ENCODE data around the gene MFAP4. TPM values are rescaled to one million over a fixed set of nuclear protein-coding genes. Genes with fewer than 3 reads are reported as not detected.
A peak's percentile ranks its signal among the peaks of the same experiment; 100 is the strongest.

MFAP4 gene
- total and polyA plus RNA-seq, 9 of the 15 experiments (the other 6 are each of a cell fraction or from before 2014, with no cell fraction given) = 0.07 to 0.24 TPM; not detected in 7

GRCh38 chr17:19336938-19337711, 49.9 kb downstream of the MFAP4 start (continued):
- TF ChIP-seq POLR2G (IDR thresholded peaks at IDR 0.05; ENCODE audit: low read depth, low read length) = peak; percentile 55
- TF ChIP-seq THRA (IDR thresholded peaks at IDR 0.05) = no peak
- TF ChIP-seq TBP (optimal IDR thresholded peaks at IDR 0.05; ENCODE audit: low read depth, low read length) = no peak
- no peak for TF ChIP-seq ZNF696 (CRISPR knock-in tag; conservative IDR thresholded peaks at IDR 0.05)
- no peak for TF ChIP-seq SIX5 (IDR thresholded peaks at IDR 0.05; ENCODE audit: borderline replicate concordance in 1 of 2, insufficient read depth in 1 of 2, low read depth in 1 of 2, low read length in 2 of 2)
- TF ChIP-seq DPF2 (IDR thresholded peaks at IDR 0.05) = no peak
- no peak for TF ChIP-seq SNAPC5 (CRISPR knock-in tag; IDR thresholded peaks at IDR 0.05)
- TF ChIP-seq NCOA1 (IDR thresholded peaks at IDR 0.05; ENCODE audit: low read depth) = no peak

- no peak overlapping the region for H2AFZ ChIP-seq (ENCODE audit: low read depth, low read length)
- no peak overlapping the region for H3K4me3 ChIP-seq
- BruUV-seq (replicated peaks) = no TSS peak
- no peaks in the 10 kb centered on the region for H4K20me1 ChIP-seq (replicated peaks; ENCODE audit: control insufficient read depth, insufficient read depth, low read length)
- in situ Hi-C loops (cut with MboI) = no loop called here
- no peak overlapping the region for H3K27ac ChIP-seq (ENCODE audit: extremely low read depth, low read depth, low read length)
- no peaks in the 10 kb centered on the region for H3K9me3 ChIP-seq (replicated peaks; ENCODE audit: control insufficient read depth, insufficient read depth, low read depth, low read length)
- no peak for DNase-seq (ENCODE audit: extremely low read depth in 1 of 4, low spot score in 3 of 4)
- POLR2A ChIA-PET = no interaction called here
- CTCF ChIA-PET (ENCODE audit: low intra/inter-chr PET ratio) = no interaction called here
- FAIRE-seq = no peak
- peaks cover 0 to 12% of the 10 kb centered on the region in 2 experiments; a peak in 2 of 5 replicates for H3K4me1 ChIP-seq (replicated peaks in 1 of 2; ENCODE audit: control insufficient read depth in 2 of 2, insufficient read depth in 2 of 2, low read length in 2 of 2)
- no peak overlapping the region for H3K9ac ChIP-seq (ENCODE audit: insufficient read depth in 1 of 2, low read depth in 2 of 2, low read length in 2 of 2)
- no peak overlapping the region for H3K4me2 ChIP-seq (ENCODE audit: insufficient read depth, low read length)
- intact Hi-C loops (cut with micrococcal nuclease) = no loop called here
- H3K27me3 ChIP-seq (ENCODE audit: control insufficient read depth in 2 of 2, insufficient read depth in 2 of 2, low read length in 2 of 2) = no peaks in the 10 kb centered on the region
- H3K36me3 ChIP-seq (ENCODE audit: control insufficient read depth, insufficient read depth, low read length) = no peaks in the 10 kb centered on the region; the same call in 2 of the 3 replicates
- no peaks in the 10 kb centered on the region for H3K9me1 ChIP-seq (ENCODE audit: control insufficient read depth, insufficient read depth, low read length)
- WGBS (ENCODE audit: insufficient coverage, low coverage, missing lambda C conversion rate) = 73% methylated on average over 12 of the region's 18 CpGs
- ATAC-seq = no peak
- H3K79me2 ChIP-seq (ENCODE audit: control insufficient read depth, insufficient read depth, low read length) = no peaks in the 10 kb centered on the region
- no peak for TF ChIP-seq ZSCAN29 (IDR thresholded peaks at IDR 0.05)
- TF ChIP-seq CBX2 (IDR thresholded peaks at IDR 0.05; ENCODE audit: insufficient read depth, low read length, poor library complexity, severe bottlenecking) = no peak
- no peak for TF ChIP-seq ZBTB11 (CRISPR knock-in tag; IDR thresholded peaks at IDR 0.05)
- no peak for TF ChIP-seq ZBTB1 (CRISPR knock-in tag; IDR thresholded peaks at IDR 0.05; ENCODE audit: borderline replicate concordance, low read depth)
- TF ChIP-seq ETV1 (tag; conservative IDR thresholded peaks at IDR 0.05; ENCODE audit: low read depth) = no peak
- TF ChIP-seq FOXM1 (IDR thresholded peaks at IDR 0.05; ENCODE audit: low read depth) = no peak
- no peak for TF ChIP-seq FOXM1 (CRISPR knock-in tag; IDR thresholded peaks at IDR 0.05; ENCODE audit: low read depth)
Measured at GRCh38 chr17:19335951-19336631, 50.9 kb downstream of the MFAP4 start.
